A549 (cell line): ENCODE results near the gene CYP4F3. TPM values are rescaled to one million over a fixed set of nuclear protein-coding genes. Genes with fewer than 3 reads are reported as not detected.
"Not testable (repeated sequence)": the region's sequence is repeated elsewhere in the genome, so short reads cannot be mapped to it uniquely, and the experiment has no call there.

Experiments used
- ATAC-seq, 2 experiments: fragments of 200-7000 bp in 1 of 2; fragments of >200 bp in 1 of 2; cut with Nextera tagmentation in 1 of 2; cut with Tn5 transposase in 1 of 2; 3 replicates each; pipeline versions ENCODE4 v1.8.0 to v1.9.1; 2018 to 2020; ENCODE audit warnings: mild to moderate bottlenecking in 1 of 2, moderate library complexity in 1 of 2
- CTCF ChIA-PET: fragments of 300-600 bp; sonication (Branson Sonifier 250); formaldehyde crosslinking; extraction: SDS; loops from one replicate; lab custom pipeline; 2021; ENCODE audit warnings: antibody characterized with exemption, inconsistent platforms; lab: Yijun Ruan, JAX
- POLR2A ChIA-PET: fragments of 350-600 bp; formaldehyde crosslinking; extraction: SDS; loops from one replicate; lab custom pipeline; 2021; ENCODE audit warnings: antibody characterized with exemption, inconsistent platforms; lab: Yijun Ruan, JAX
- DNase-seq, 2 experiments: peaks; one replicate each; pipeline versions ENCODE4 v3.0.0 to v3.0.0-alpha.2; 2011 to 2016; ENCODE audit warnings: low read depth in 1 of 2, low spot score in 1 of 2
- FAIRE-seq: peaks from 2 replicates; lab custom pipeline; 2011; peaks lifted over from hg19 to GRCh38; lab: Jason Lieb, UNC
- H3K27ac ChIP-seq, 2 experiments: fragments of >200 bp; sonication (Bioruptor Twin); formaldehyde crosslinking; 3 replicates each; pipeline ENCODE4 v1.5.1; 2016 to 2017
- H3K4me1 ChIP-seq: fragments of >200 bp; sonication (Bioruptor Twin); formaldehyde crosslinking; 3 replicates; pipeline ENCODE4 v1.6.1; 2016
- H3K4me2 ChIP-seq: fragments of >200 bp; sonication (Bioruptor Twin); formaldehyde crosslinking; 3 replicates; pipeline ENCODE4 v1.6.1; 2016
- H3K4me3 ChIP-seq: fragments of >200 bp; sonication (Bioruptor Twin); formaldehyde crosslinking; 3 replicates; pipeline ENCODE4 v1.5.1; 2016
- H3K9me3 ChIP-seq: fragments of >200 bp; sonication (Bioruptor Twin); formaldehyde crosslinking; 3 replicates; pipeline ENCODE4 v1.6.1; 2016
- CBX2 ChIP-seq: fragments of 200-600 bp; sonication (generic); IDR thresholded peaks from 2 replicates; pipeline ENCODE4 v1.6.1; 2016; ENCODE audit warnings: low read depth, mild to moderate bottlenecking, borderline replicate concordance
- CEBPB ChIP-seq, 2 experiments: fragments of >200 bp in 1 of 2; sonication (Bioruptor Twin) in 1 of 2; formaldehyde crosslinking in 1 of 2; IDR thresholded peaks; 2 replicates each; pipeline ENCODE4 v1.6.1; 2012 to 2016
- CHD4 ChIP-seq: fragments of 200-600 bp; sonication (generic); IDR thresholded peaks from 2 replicates; pipeline ENCODE4 v1.6.1; 2016; ENCODE audit warnings: antibody characterized with exemption, mild to moderate bottlenecking, borderline replicate concordance
- EHMT2 ChIP-seq: fragments of 200-600 bp; sonication (generic); IDR thresholded peaks from 2 replicates; pipeline ENCODE4 v1.6.1; 2016; ENCODE audit warnings: antibody characterized with exemption, low read depth, mild to moderate bottlenecking, moderate library complexity
- EP300 ChIP-seq, 2 experiments: fragments of >200 bp; sonication (Bioruptor Twin); formaldehyde crosslinking; IDR thresholded peaks; 2 replicates in 1 of 2; 3 replicates in 1 of 2; pipeline ENCODE4 v1.6.1; 2016 to 2017
- FOSL2 ChIP-seq, 2 experiments: fragments of 450-650 bp in 1 of 2; fragments of >200 bp in 1 of 2; sonication (Bioruptor Twin) in 1 of 2; formaldehyde crosslinking; IDR thresholded peaks; 2 replicates each; pipeline versions ENCODE4 v1.5.0 to v1.6.1; 2016 to 2020; ENCODE audit warnings: mild to moderate bottlenecking in 1 of 2, moderate library complexity in 1 of 2
- HOXA7 ChIP-seq: fragments of 250-450 bp; sonication (Bioruptor Pico); IDR thresholded peaks from 2 replicates; pipeline ENCODE4 v1.5.0; 2020; ENCODE audit warnings: mild to moderate bottlenecking, moderate library complexity
- HOXB13 ChIP-seq: fragments of 250-450 bp; sonication (Bioruptor Pico); IDR thresholded peaks from 2 replicates; pipeline ENCODE4 v1.5.0; 2020; ENCODE audit warnings: low read depth, mild to moderate bottlenecking, moderate library complexity
- KDM1A ChIP-seq: fragments of 200-600 bp; sonication (generic); IDR thresholded peaks from 2 replicates; pipeline ENCODE4 v1.6.1; 2016; ENCODE audit warnings: low read depth, mild to moderate bottlenecking
- KDM5A ChIP-seq: fragments of 200-600 bp; sonication (generic); IDR thresholded peaks from 2 replicates; pipeline ENCODE4 v1.6.1; 2016; ENCODE audit warnings: antibody characterized with exemption, mild to moderate bottlenecking
- MAFK ChIP-seq: fragments of 450-650 bp; IDR thresholded peaks from 2 replicates; pipeline ENCODE4 v1.6.1; 2014; ENCODE audit not compliant: partially characterized antibody
- MAZ ChIP-seq: fragments of 150-350 bp; IDR thresholded peaks from 2 replicates; pipeline ENCODE4 v1.6.1; 2014; ENCODE audit warnings: antibody characterized with exemption, low read depth, low read length, borderline replicate concordance
- NFE2L2 ChIP-seq: fragments of 150-350 bp; conservative IDR thresholded peaks from 2 replicates; pipeline ENCODE4 v1.6.1; 2014; ENCODE audit warnings: low read length
- NPAS2 ChIP-seq: fragments of 250-450 bp; sonication (Bioruptor Pico); IDR thresholded peaks from 2 replicates; pipeline ENCODE4 v1.8.0; 2022; ENCODE audit warnings: mild to moderate bottlenecking, moderate library complexity, borderline replicate concordance
- RARB ChIP-seq: fragments of 250-450 bp; sonication (Bioruptor Pico); IDR thresholded peaks from 2 replicates; pipeline ENCODE4 v1.8.0; 2021; ENCODE audit warnings: mild to moderate bottlenecking, moderate library complexity
- RNF2 ChIP-seq: fragments of 200-600 bp; sonication (generic); IDR thresholded peaks from 2 replicates; pipeline ENCODE4 v1.6.1; 2016; ENCODE audit warnings: low read depth, mild to moderate bottlenecking, antibody characterized with exemption, moderate library complexity, borderline replicate concordance
- TFCP2L1 ChIP-seq: fragments of 250-450 bp; sonication (Bioruptor Pico); IDR thresholded peaks from 2 replicates; pipeline ENCODE4 v1.5.0; 2021; ENCODE audit warnings: mild to moderate bottlenecking
- TP53 ChIP-seq: fragments of 250-450 bp; sonication (Bioruptor Pico); IDR thresholded peaks from 2 replicates; pipeline ENCODE4 v1.5.0; 2021; ENCODE audit warnings: mild to moderate bottlenecking, moderate library complexity
- ZNF302 ChIP-seq: fragments of 250-450 bp; sonication (Bioruptor Pico); IDR thresholded peaks from 2 replicates; pipeline ENCODE4 v1.9.0; 2021; ENCODE audit warnings: inconsistent platforms, mild to moderate bottlenecking, moderate library complexity
- WGBS: methylation state at CpG from one replicate; pipeline ENCODE4 v1.1.6; 2017; ENCODE audit errors: missing lambda C conversion rate; 5-methylcytosine and 5-hydroxymethylcytosine counted together
- polyA minus RNA-seq: library from RNA; depleted of rRNA, polyadenylated mRNA; stranded (reverse); fragments of >200 nt; gene quantifications from 2 replicates; pipeline ENCODE4 v1.2.3, GENCODE V29; 2011; rRNA and poly(A)+ RNA removed
- polyA plus RNA-seq, 4 experiments: library from polyadenylated mRNA; depleted of rRNA in 3 of 4; stranded (reverse); fragments of >200 nt; fragmentation: RNase III in 1 of 4; extraction: RNeasy Plus Mini Kit Qiagen cat#74134 plus additional on column Dnase treatment in 1 of 4; gene quantifications; 2 replicates in 3 of 4; 3 replicates in 1 of 4; pipeline ENCODE4 v1.2.3, GENCODE V29; 2011 to 2017
- TF ChIP-seq, protein P1 (sequence below): fragments of 200-600 bp; sonication (generic); IDR thresholded peaks from 2 replicates; pipeline ENCODE4 v1.6.1; 2016; ENCODE audit warnings: antibody characterized with exemption, mild to moderate bottlenecking, moderate library complexity
- TF ChIP-seq, protein P2 (sequence below): fragments of >200 bp; sonication (Bioruptor Twin); formaldehyde crosslinking; IDR thresholded peaks from 3 replicates; pipeline ENCODE4 v1.5.1; 2016
- TF ChIP-seq, protein P3 (sequence below): fragments of >200 bp; sonication (Bioruptor Twin); formaldehyde crosslinking; IDR thresholded peaks from 2 replicates; pipeline ENCODE4 v1.6.1; 2016

Gene CYP4F3, protein sequence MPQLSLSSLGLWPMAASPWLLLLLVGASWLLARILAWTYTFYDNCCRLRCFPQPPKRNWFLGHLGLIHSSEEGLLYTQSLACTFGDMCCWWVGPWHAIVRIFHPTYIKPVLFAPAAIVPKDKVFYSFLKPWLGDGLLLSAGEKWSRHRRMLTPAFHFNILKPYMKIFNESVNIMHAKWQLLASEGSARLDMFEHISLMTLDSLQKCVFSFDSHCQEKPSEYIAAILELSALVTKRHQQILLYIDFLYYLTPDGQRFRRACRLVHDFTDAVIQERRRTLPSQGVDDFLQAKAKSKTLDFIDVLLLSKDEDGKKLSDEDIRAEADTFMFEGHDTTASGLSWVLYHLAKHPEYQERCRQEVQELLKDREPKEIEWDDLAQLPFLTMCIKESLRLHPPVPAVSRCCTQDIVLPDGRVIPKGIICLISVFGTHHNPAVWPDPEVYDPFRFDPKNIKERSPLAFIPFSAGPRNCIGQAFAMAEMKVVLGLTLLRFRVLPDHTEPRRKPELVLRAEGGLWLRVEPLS
- polyA plus RNA-seq (2011; rRNA removed) (32.2 and 33.2 TPM in 2 replicates), polyA plus RNA-seq (2017; fragmentation: RNase III; extraction: RNeasy Plus Mini Kit Qiagen cat#74134 plus additional on column Dnase treatment) (7.1 to 10.4 TPM (median 8.9 TPM) in 3 replicates), polyA minus RNA-seq (86.8 and 95.2 TPM in 2 replicates)
- polyA plus RNA-seq (2012; cell fraction: cytosol; rRNA removed): 6.6 and 7.4 TPM in 2 replicates
- 61.8 and 62.5 TPM in 2 replicates for polyA plus RNA-seq (2012; cell fraction: nucleus; rRNA removed)

DNA sequence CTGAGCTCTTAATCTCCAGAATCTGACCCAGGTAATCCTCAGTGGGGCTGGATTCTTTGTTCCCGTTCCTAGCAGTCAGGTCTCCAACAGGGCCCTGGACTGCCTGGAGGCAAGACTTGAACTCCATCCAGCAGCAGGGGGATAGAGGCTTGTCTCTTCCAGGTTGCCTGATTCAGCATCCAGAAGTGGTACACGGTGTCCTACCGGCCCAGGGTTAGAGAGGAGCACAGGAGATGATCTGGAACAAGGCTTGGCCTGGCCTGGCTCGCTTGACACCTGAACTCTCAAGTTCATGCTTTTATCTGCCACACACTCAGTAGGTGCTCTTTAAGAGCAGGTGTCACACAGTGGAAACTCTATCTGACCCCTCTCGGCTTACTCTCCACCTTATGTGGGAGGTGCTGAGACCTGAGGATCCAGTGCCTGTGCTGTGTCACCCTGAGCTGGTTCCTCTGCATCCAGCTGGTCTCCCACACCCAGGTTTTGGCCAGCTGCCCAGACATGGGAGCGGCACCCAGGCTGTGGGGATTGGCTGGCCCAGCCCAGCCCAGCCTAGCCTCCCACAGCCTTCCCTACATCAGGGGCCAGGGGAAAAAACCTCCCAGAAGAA is at the start of gene CYP4F3:
Gene CYP4F3 (plus strand): TSS at position 604 of the 610 bp plus-strand sequence. CDS start 519 bp downstream, outside the sequence.
- FAIRE-seq (no peak), ATAC-seq (peak; percentile 95 to 96), DNase-seq (peak; percentile 72 to 96)
- POLR2A ChIA-PET: interaction anchor here (0.9 kb wide), 1 partner anchor 545 kb away, joined by 3 read pairs; no protein-coding TSS in a partner anchor
- H3K4me1 ChIP-seq: peaks cover 33% of the 10 kb centered on the region
- CTCF ChIA-PET: interaction anchor here (0.6 to 1.3 kb wide), 2 partner anchors 10 to 501 kb away, joined by 3 read pairs; no protein-coding TSS in a partner anchor
- peak; percentile 92 for TF ChIP-seq MAFK
- TF ChIP-seq HOXA7 (CRISPR knock-in tag): no peak
- TF ChIP-seq RNF2: no peak
- no peak for TF ChIP-seq NPAS2
- 0 out of 2 replicates have a peak, but pooled peaks have one; percentile 17 for TF ChIP-seq HOXB13 (CRISPR knock-in tag)
- TF ChIP-seq ZNF302: no peak
- no peak for TF ChIP-seq MAZ
- TF ChIP-seq FOSL2 (IDR thresholded peaks at IDR 0.05): no peak
- TF ChIP-seq FOSL2 (CRISPR knock-in tag; IDR thresholded peaks at IDR 0.05): no peak
- peak in 1 of 2 experiments; percentile 28; a peak in 1 of 5 replicates for TF ChIP-seq EP300 (IDR thresholded peaks at IDR 0.05)
- 0 out of 2 replicates have a peak, but pooled peaks have one; percentile 17 for TF ChIP-seq CHD4
- no peak for TF ChIP-seq RARB (CRISPR knock-in tag)
- TF ChIP-seq, protein P1, sequence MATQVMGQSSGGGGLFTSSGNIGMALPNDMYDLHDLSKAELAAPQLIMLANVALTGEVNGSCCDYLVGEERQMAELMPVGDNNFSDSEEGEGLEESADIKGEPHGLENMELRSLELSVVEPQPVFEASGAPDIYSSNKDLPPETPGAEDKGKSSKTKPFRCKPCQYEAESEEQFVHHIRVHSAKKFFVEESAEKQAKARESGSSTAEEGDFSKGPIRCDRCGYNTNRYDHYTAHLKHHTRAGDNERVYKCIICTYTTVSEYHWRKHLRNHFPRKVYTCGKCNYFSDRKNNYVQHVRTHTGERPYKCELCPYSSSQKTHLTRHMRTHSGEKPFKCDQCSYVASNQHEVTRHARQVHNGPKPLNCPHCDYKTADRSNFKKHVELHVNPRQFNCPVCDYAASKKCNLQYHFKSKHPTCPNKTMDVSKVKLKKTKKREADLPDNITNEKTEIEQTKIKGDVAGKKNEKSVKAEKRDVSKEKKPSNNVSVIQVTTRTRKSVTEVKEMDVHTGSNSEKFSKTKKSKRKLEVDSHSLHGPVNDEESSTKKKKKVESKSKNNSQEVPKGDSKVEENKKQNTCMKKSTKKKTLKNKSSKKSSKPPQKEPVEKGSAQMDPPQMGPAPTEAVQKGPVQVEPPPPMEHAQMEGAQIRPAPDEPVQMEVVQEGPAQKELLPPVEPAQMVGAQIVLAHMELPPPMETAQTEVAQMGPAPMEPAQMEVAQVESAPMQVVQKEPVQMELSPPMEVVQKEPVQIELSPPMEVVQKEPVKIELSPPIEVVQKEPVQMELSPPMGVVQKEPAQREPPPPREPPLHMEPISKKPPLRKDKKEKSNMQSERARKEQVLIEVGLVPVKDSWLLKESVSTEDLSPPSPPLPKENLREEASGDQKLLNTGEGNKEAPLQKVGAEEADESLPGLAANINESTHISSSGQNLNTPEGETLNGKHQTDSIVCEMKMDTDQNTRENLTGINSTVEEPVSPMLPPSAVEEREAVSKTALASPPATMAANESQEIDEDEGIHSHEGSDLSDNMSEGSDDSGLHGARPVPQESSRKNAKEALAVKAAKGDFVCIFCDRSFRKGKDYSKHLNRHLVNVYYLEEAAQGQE: no peak
- TF ChIP-seq NFE2L2: peak; percentile 80
- TF ChIP-seq, all 56 proteins: peak for 5
- Histone ChIP-seq H3K4me3 (peak within 1 kb of the TSS; percentile 49), H3K4me2 (peak within 1 kb of the TSS; percentile 84), H3K27ac (peak within 1 kb of the TSS; percentile 91 to 96), H3K9me3 (no peaks in the 10 kb centered on the region)
- 7% methylated on average over 3 of the region's 6 CpGs for WGBS

DNA sequence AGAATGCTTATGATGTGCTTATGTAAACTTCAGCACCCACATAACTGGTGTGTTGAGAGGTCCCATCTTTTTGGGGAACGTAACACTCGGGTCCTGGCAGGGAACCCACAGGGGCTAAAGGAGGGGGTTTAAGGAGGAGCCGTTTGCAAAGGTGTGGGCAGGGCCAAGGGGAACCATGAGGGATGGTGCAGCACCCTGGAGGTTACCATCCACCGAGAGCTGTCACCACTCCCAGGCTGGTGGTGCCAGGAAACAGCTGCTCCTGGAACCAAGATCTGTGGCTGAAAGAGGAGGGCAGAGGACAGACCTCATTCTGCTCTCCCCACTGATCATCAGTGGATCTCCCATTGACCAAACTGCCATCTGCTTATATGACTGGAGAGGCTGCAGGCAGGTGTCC is 48.9 kb upstream of the CYP4F3 start:
- TF ChIP-seq, protein P2, sequence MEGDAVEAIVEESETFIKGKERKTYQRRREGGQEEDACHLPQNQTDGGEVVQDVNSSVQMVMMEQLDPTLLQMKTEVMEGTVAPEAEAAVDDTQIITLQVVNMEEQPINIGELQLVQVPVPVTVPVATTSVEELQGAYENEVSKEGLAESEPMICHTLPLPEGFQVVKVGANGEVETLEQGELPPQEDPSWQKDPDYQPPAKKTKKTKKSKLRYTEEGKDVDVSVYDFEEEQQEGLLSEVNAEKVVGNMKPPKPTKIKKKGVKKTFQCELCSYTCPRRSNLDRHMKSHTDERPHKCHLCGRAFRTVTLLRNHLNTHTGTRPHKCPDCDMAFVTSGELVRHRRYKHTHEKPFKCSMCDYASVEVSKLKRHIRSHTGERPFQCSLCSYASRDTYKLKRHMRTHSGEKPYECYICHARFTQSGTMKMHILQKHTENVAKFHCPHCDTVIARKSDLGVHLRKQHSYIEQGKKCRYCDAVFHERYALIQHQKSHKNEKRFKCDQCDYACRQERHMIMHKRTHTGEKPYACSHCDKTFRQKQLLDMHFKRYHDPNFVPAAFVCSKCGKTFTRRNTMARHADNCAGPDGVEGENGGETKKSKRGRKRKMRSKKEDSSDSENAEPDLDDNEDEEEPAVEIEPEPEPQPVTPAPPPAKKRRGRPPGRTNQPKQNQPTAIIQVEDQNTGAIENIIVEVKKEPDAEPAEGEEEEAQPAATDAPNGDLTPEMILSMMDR: no peak
- TF ChIP-seq MAZ (no peak), CEBPB (IDR thresholded peaks at IDR 0.05) (no peak), EHMT2 (no peak), TFCP2L1 (CRISPR knock-in tag) (no peak), TP53 (CRISPR knock-in tag) (no peak), CBX2 (no peak), KDM1A (no peak), NFE2L2 (no peak), KDM5A (no peak), HOXA7 (CRISPR knock-in tag) (no peak)
- TF ChIP-seq, protein P3, sequence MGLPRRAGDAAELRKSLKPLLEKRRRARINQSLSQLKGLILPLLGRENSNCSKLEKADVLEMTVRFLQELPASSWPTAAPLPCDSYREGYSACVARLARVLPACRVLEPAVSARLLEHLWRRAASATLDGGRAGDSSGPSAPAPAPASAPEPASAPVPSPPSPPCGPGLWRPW: no peak
- CTCF ChIA-PET: interaction anchor here (0.5 kb wide), 1 partner anchor 386 kb away, joined by 3 read pairs; no protein-coding TSS in a partner anchor

DNA sequence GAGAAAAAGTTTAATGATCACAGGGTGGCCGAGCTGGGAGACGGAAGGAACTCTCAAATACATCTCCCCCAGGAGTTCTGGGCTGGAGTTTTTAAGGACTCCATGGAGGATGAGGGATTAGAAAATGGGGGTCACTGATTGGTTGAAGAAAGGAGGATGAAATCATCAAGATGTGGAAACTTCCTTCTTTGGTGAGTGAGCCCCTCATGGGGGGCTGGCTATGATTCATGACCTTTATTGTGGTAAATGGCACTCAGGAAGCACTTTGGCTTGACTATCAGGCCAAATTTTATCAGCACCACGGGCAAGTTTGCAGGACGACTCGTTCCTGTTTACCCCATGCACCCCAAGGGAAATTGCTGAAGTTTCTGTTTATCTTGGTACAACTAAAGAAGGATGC is 48.2 kb upstream of the CYP4F3 start:
- WGBS: 0% methylated on average over 5 of the region's 5 CpGs
- CTCF ChIA-PET: interaction anchor here (0.5 kb wide), 1 partner anchor 386 kb away, joined by 3 read pairs; no protein-coding TSS in a partner anchor

More for the DNA sequence above, 48.9 kb upstream of the CYP4F3 start:
- DNase-seq (no peak), ATAC-seq (no peak), FAIRE-seq (no peak)
- H3K4me2 ChIP-seq: no peak overlapping the region
- WGBS: 46% methylated on average over 4 of the region's 4 CpGs
- no peak overlapping the region for H3K27ac ChIP-seq
- H3K4me3 ChIP-seq: no peak overlapping the region
- no peaks in the 10 kb centered on the region for H3K4me1 ChIP-seq
- H3K9me3 ChIP-seq: no peaks in the 10 kb centered on the region
- POLR2A ChIA-PET: no interaction called here

More for the DNA sequence above, 48.2 kb upstream of the CYP4F3 start:
- H3K4me3 ChIP-seq, H3K27ac ChIP-seq, H3K4me2 ChIP-seq, DNase-seq, ATAC-seq, POLR2A ChIA-PET, H3K9me3 ChIP-seq, H3K4me1 ChIP-seq, FAIRE-seq: not testable (repeated sequence)
